ENCODE measurements around the gene GEN1. TPM values are rescaled to one million over a fixed set of nuclear protein-coding genes. Genes with fewer than 3 reads are reported as not detected.

Gene GEN1
- total and polyA plus RNA-seq, 2 donors (not counting 1 experiment from before 2014, with no cell fraction given), result 16.7 to 105 TPM

GRCh38 chr2:17813742-17814473 lies 60.0 kb downstream of the GEN1 start:
- Mint-ChIP-seq H3K27me3 (no peaks in the 10 kb centered on the region), H3K27ac (peak overlapping the region; percentile 92), H3K4me1 (peaks cover 60% of the 10 kb centered on the region), H3K4me3 (peak overlapping the region; percentile 81), H3K9me3 (ENCODE audit: insufficient read depth) (no peaks in the 10 kb centered on the region)
- intact Hi-C loops (cut with micrococcal nuclease), result loop anchor here (1.0 kb wide), 3 partner anchors 10 to 61 kb away; partner anchors contain the start of gene SMC6
- Histone ChIP-seq H3K9me3 (ENCODE audit: control extremely low read depth in 1 of 3, control insufficient read depth in 2 of 3, insufficient read depth in 1 of 3, low read length in 2 of 3) (peaks cover 0 to 4% (median 0%) of the 10 kb centered on the region in 3 donors), H2AFZ (ENCODE audit: insufficient read depth, low read depth, low read length, poor library complexity, severe bottlenecking) (peak overlapping the region; percentile 48), H3K36me3 (replicated peaks in 1 of 2; ENCODE audit: control extremely low read depth in 1 of 2, control insufficient read depth in 1 of 2, extremely low read depth in 1 of 2, insufficient read depth in 2 of 2, low read length in 1 of 2) (no peaks in the 10 kb centered on the region), H3K4me1 (ENCODE audit: control insufficient read depth in 2 of 2, insufficient read depth in 2 of 2, low read length in 2 of 2) (peaks cover 30 to 35% of the 10 kb centered on the region in 2 donors), H3K4me3 (ENCODE audit: control extremely low read depth in 1 of 5, extremely low read depth in 1 of 5, insufficient read depth in 1 of 5, low read depth in 2 of 5, low read length in 4 of 5) (peak overlapping the region in 1 of 5 experiments; percentile 27), H3K27ac (ENCODE audit: low read length in 2 of 2) (peak overlapping the region; percentile 84 to 90), H3K27me3 (replicated peaks in 1 of 4; ENCODE audit: control extremely low read depth in 1 of 4, control insufficient read depth in 3 of 4, insufficient read depth in 4 of 4, low read length in 3 of 4) (no peaks in the 10 kb centered on the region), H3K9ac (ENCODE audit: low read length) (peak overlapping the region; percentile 33), H3K79me2 (ENCODE audit: control insufficient read depth, insufficient read depth, low read length) (no peaks in the 10 kb centered on the region), H4K20me1 (ENCODE audit: control insufficient read depth, insufficient read depth, low read length, poor library complexity, severe bottlenecking) (no peaks in the 10 kb centered on the region), H3K4me2 (replicated peaks; ENCODE audit: low read depth, low read length, poor library complexity, severe bottlenecking) (peak overlapping the region; percentile 56)
- ATAC-seq (ENCODE audit: low read depth), result peak; percentile 80
- DNase-seq, result peak; percentile 74
- WGBS (ENCODE audit: insufficient coverage), result 0% methylated on average over 2 of the region's 5 CpGs
- POLR2A ChIA-PET, result interaction anchor here (1.5 to 3.2 kb wide), 3 partner anchors 9 to 60 kb away, joined by 11 to 39 read pairs (median 14); partner anchors contain the start of genes GEN1 and SMC6
- CTCF ChIA-PET, result interaction anchor here (1.0 to 2.6 kb wide), 9 partner anchors 9 to 67 kb away, joined by 3 to 15 read pairs (median 4); no protein-coding TSS in a partner anchor
- TF ChIP-seq EZH2 (IDR thresholded peaks at IDR 0.05; ENCODE audit: borderline replicate concordance, insufficient read depth, low read depth, low read length, poor library complexity, severe bottlenecking) (no peak), CTCF (IDR thresholded peaks at IDR 0.05) (no peak)

- H3K27me3 Mint-ChIP-seq, result no peaks in the 10 kb centered on the region
Observed at GRCh38 chr2:17814601-17815000, 60.7 kb downstream of the GEN1 start.

More at GRCh38 chr2:17814601-17815000, 60.7 kb downstream of the GEN1 start:
- CTCF ChIA-PET, result interaction anchor here (1.8 to 2.9 kb wide), 2 partner anchors 9 to 34 kb away, joined by 5 to 9 read pairs; no protein-coding TSS in a partner anchor
- no peak for ATAC-seq (ENCODE audit: low read depth)
- Histone ChIP-seq H3K9ac (ENCODE audit: low read length) (no peak overlapping the region), H3K4me1 (ENCODE audit: control insufficient read depth in 2 of 2, insufficient read depth in 2 of 2, low read length in 2 of 2) (peaks cover 30 to 35% of the 10 kb centered on the region in 2 donors), H3K27me3 (replicated peaks in 1 of 4; ENCODE audit: control extremely low read depth in 1 of 4, control insufficient read depth in 3 of 4, insufficient read depth in 4 of 4, low read length in 3 of 4) (no peaks in the 10 kb centered on the region), H4K20me1 (ENCODE audit: control insufficient read depth, insufficient read depth, low read length, poor library complexity, severe bottlenecking) (no peaks in the 10 kb centered on the region), H2AFZ (ENCODE audit: insufficient read depth, low read depth, low read length, poor library complexity, severe bottlenecking) (no peak overlapping the region), H3K4me3 (ENCODE audit: control extremely low read depth in 1 of 5, extremely low read depth in 1 of 5, insufficient read depth in 1 of 5, low read depth in 2 of 5, low read length in 4 of 5) (peak overlapping the region in 1 of 5 experiments; percentile 27), H3K4me2 (replicated peaks; ENCODE audit: low read depth, low read length, poor library complexity, severe bottlenecking) (no peak overlapping the region), H3K9me3 (ENCODE audit: control extremely low read depth in 1 of 3, control insufficient read depth in 2 of 3, insufficient read depth in 1 of 3, low read length in 2 of 3) (peaks cover 0 to 4% (median 0%) of the 10 kb centered on the region in 3 donors), H3K36me3 (replicated peaks in 1 of 2; ENCODE audit: control extremely low read depth in 1 of 2, control insufficient read depth in 1 of 2, extremely low read depth in 1 of 2, insufficient read depth in 2 of 2, low read length in 1 of 2) (no peaks in the 10 kb centered on the region), H3K79me2 (ENCODE audit: control insufficient read depth, insufficient read depth, low read length) (no peaks in the 10 kb centered on the region), H3K27ac (ENCODE audit: low read length in 2 of 2) (peak overlapping the region; percentile 84 to 90)
- peak overlapping the region; percentile 92 for H3K27ac Mint-ChIP-seq
- H3K4me3 Mint-ChIP-seq, result peak overlapping the region; percentile 81
- POLR2A ChIA-PET, result interaction anchor here (1.6 to 3.2 kb wide), 2 partner anchors 10 to 61 kb away, joined by 14 to 39 read pairs; partner anchors contain the start of genes GEN1 and SMC6
- WGBS (ENCODE audit: insufficient coverage), result no CpG with 5 or more reads among the region's 1 CpG
- intact Hi-C loops (cut with micrococcal nuclease), result no loop called here
- H3K9me3 Mint-ChIP-seq (ENCODE audit: insufficient read depth), result no peaks in the 10 kb centered on the region
- H3K4me1 Mint-ChIP-seq, result peaks cover 60% of the 10 kb centered on the region
- TF ChIP-seq EZH2 (IDR thresholded peaks at IDR 0.05; ENCODE audit: borderline replicate concordance, insufficient read depth, low read depth, low read length, poor library complexity, severe bottlenecking) (no peak), CTCF (IDR thresholded peaks at IDR 0.05) (no peak)
- DNase-seq, result no peak

Measured in B cell (primary cell).